GM20000 (cell line): ENCODE data around the gene LRRFIP1.
A peak's percentile ranks its signal among the peaks of the same experiment; 100 is the strongest.
"Not testable (repeated sequence)": the region's sequence is repeated elsewhere in the genome, so short reads cannot be mapped to it uniquely, and the experiment has no call there.

Experiments used
- DNase-seq: peaks from one replicate; pipeline ENCODE4 v3.0.0; 2012; ENCODE audit warnings: low spot score
- TF ChIP-seq, protein P1 (sequence below): IDR thresholded peaks from 2 replicates; pipeline ENCODE4 v1.5.1; 2012; ENCODE audit warnings: mild to moderate bottlenecking, control low read depth; ENCODE audit errors: extremely low read depth, missing control alignments

Gene LRRFIP1

DNA sequence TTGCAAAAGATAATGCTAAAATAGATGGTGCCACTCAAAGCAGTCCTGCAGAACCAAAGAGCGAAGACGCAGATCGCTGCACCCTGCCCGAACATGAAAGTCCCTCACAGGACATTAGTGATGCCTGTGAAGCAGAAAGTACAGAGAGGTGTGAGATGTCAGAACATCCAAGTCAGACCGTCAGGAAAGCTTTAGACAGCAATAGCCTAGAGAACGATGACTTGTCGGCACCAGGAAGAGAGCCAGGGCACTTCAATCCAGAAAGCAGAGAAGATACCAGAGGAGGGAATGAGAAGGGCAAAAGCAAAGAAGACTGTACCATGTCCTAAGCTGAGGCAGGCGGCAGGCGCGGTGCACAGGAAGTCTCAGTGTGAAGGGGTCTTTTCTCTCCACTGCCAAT lies 136.4 kb downstream of the LRRFIP1 start:
- DNase-seq: no peak
- TF ChIP-seq, protein P1, sequence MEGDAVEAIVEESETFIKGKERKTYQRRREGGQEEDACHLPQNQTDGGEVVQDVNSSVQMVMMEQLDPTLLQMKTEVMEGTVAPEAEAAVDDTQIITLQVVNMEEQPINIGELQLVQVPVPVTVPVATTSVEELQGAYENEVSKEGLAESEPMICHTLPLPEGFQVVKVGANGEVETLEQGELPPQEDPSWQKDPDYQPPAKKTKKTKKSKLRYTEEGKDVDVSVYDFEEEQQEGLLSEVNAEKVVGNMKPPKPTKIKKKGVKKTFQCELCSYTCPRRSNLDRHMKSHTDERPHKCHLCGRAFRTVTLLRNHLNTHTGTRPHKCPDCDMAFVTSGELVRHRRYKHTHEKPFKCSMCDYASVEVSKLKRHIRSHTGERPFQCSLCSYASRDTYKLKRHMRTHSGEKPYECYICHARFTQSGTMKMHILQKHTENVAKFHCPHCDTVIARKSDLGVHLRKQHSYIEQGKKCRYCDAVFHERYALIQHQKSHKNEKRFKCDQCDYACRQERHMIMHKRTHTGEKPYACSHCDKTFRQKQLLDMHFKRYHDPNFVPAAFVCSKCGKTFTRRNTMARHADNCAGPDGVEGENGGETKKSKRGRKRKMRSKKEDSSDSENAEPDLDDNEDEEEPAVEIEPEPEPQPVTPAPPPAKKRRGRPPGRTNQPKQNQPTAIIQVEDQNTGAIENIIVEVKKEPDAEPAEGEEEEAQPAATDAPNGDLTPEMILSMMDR: no peak

DNA sequence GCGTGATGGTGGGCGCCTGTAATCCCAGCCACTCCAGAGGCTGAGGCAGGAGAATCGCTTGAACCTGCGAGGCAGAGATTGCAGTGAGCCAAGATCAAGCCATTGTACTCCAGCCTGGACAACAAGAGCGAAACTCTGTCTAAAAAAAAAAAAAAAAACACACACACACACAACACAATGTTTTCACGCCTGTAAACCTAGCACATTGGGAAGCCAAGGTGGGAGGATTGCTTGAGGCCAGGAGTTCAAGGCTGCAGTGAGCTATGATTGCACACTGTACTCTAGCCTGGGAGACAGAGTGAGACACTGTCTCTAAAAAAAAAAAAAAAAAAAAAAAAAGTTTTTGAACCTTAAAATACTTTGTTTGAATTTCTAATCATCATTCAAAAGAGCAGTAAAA lies 137.7 kb downstream of the LRRFIP1 start:
- not testable (repeated sequence) for DNase-seq

DNA sequence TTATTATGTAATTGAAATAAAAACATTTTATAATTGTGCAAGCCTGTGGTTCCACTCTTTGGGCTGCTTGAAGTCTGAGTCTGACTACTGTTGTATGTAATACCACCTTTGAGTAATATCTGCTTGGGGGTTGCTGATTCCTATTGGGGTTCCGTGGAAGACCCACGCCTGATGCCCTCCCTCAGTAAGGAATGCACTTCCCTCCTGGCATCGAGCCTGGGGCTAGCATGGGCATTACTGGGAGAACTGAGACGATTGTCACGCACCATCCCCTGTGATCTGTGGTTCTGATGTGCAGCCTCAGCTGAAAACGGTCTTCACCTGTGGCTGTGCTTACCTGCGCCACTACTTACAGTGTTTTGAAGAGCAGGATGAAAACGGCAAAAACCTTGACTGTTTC lies 138.5 kb downstream of the LRRFIP1 start:
- no peak for DNase-seq
- TF ChIP-seq, protein P1: no peak

DNA sequence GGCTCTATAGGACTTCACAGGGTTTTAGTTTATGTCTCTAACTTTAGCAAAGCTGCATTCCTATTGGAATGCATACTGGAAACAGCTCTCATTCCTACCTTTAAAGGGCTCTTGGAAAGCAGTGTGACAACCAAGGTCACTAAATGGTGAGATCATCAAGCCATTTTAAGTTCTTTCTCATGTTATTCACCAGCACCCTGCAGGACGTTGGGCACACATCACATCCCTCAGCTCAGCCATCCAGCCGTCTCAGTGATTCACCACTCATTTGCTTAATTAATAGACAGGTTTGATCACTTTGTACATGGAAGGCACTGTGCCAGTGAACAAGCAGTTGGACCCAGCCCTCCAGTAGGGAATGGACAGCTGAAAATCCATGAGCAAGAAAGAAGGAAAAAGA lies 139.0 kb downstream of the LRRFIP1 start:
- TF ChIP-seq, protein P1: no peak
- no peak for DNase-seq

DNA sequence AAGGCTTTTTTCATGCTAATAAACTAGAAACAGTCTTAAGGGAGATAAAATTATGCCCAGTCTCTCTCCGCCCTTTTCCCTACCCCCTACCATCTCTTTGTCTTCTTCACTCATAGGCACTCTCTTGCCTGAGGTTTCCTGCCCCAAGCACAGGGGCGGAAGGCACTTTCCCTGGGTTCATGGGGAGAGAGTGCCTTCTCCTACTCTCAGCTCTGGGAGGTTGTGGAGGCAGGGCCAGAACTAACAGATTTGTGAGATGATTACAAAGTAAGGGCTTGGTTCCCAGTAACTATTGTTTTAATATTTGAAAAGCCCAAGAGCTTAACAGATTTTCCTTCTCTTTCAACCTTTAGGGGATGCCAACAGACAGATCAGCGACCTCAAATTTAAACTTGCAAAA lies 145.1 kb downstream of the LRRFIP1 start:
- DNase-seq: no peak
- TF ChIP-seq, protein P1: no peak

DNA sequence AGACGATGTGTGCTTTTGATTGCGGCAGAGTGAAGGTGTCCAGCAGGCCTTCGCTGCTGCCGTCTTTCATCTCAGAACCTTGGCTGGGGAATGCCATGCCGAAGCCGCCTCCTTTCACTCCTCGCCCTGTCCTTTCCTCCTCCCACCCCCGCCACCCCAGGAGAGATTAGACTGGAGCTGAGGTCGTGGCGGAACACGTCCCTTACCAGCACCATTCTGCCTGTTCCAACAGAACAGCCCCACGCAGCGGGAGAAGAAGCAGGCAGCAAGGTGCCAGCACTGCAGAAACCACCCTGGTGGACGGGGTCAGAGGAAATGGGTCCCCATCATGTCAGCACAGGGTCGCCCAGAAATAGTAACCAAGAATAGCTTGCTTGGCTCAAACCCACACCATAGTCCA lies 146.4 kb downstream of the LRRFIP1 start:
- DNase-seq: no peak
- TF ChIP-seq, protein P1: no peak

DNA sequence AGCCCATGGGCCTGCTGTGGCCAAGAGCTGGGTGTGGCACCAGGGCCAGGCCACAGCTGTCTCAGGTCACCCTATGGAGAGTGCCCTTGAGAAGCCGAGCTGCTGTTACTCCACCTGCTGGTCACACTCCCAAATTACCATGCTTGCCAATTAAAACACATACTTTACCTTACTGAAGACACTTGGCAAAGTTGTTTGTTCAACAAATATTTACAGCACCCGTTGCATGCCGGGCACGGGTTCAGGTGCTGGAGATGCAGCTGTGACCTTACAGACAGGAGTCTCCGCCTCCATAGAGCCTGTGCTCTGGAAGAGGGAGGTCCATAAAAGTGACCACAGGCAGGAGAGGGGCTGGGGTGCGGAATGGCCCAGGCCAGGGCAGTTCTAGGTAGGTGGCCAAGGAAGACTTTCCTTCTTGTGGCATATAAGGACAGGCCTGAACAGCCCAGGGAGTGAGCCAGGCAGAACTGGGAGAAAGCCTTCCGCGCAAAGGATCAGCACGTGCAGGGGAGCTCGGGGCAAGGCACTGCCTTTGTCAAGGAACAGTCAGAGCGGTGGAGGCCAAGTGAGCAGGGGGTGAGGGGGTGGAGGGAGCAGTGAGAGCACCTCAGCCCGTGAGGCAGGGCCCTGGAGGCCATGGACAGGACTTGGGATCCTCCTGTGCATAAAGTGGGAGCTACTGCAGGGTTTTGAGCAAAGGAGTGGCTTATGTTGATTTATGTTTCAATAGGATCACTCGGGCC lies 147.6 kb downstream of the LRRFIP1 start:
- DNase-seq: peak; percentile 64

More for the DNA sequence above, 147.6 kb downstream of the LRRFIP1 start:
- TF ChIP-seq, protein P1: peak; percentile 52
